ENCODE results near the gene TMEM8B. TPM values are rescaled to one million over a fixed set of nuclear protein-coding genes. Genes with fewer than 3 reads are reported as not detected.

Gene TMEM8B
- polyA plus RNA-seq, 1 of the 3 experiments (the other 2 are of a cell fraction): 5.8 TPM

DNA sequence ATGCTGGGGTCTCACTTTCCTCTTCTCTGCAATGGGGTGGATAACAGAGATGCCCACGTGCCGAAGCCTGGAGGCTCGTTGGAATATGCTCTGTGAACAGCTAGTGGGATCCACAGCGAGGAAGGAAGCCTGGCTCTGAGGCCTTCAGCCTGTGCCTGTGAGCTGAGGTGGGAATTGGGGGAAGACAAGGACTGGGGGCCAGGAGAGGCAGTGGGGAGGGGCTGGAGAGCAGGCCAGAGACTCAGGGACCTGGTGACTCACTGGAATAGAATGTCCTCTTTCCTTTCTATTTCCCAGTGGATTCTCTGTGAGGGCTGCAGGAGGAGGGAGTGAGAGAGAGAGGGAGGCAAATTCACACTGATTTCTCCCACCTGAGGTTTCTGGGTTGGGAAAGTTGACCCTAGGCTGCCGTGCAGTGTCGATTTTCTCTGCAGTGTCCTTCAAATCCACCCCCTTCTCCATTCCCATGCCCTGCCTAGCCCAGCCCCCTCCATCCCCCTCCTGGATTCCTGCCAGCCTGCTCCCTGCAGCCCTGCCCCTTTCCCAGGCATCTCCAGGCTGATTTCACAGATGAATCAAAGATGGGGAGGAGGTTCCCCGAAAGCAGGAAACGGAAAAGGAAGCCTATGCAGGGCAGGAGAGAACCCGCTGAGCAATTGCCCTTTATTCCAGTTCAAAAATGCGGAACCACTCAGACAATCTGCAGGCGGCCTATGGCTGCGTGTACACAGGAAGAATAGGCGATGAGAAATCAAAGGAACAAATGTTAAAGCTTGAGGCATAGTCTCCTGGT is 78.9 kb downstream of the TMEM8B start (continued):
- TF ChIP-seq USF2 (IDR thresholded peaks at IDR 0.05; ENCODE audit: borderline replicate concordance, low read depth, low read length) (no peak), GABPA (IDR thresholded peaks at IDR 0.05; ENCODE audit: low read depth) (peak; percentile 71), YY1 (IDR thresholded peaks at IDR 0.05; ENCODE audit: low read depth) (no peak), FOXJ3 (CRISPR knock-in tag; IDR thresholded peaks at IDR 0.05) (no peak)

- H3K27me3 ChIP-seq (ENCODE audit: insufficient read depth): no peaks in the 10 kb centered on the region
These were observed 79.6 kb downstream of the TMEM8B start for GRCh38 chr9:35908504-35909125.

GRCh38 chr9:35909274-35909673 is 80.2 kb downstream of the TMEM8B start, which contains the start of gene SPAAR:
TSS of gene SPAAR (plus strand) at chr9:35909490. CDS start at chr9:35910464, 974 bp downstream.
- Histone ChIP-seq H3K4me3 (ENCODE audit: low read depth in 2 of 2, low read length in 1 of 2) (no peak within 1 kb of the TSS), H3K4me2 (peak within 1 kb of the TSS; percentile 50; the same call in 1 of the 2 replicates), H3K4me1 (ENCODE audit: control insufficient read depth in 1 of 2, insufficient read depth in 2 of 2, low read depth in 1 of 2, low read length in 1 of 2) (peaks cover 38 to 46% of the 10 kb centered on the region in 2 experiments; a peak in 3 of 4 replicates), H3K27ac (ENCODE audit: low read depth in 2 of 2, low read length in 1 of 2) (peak within 1 kb of the TSS; percentile 89 to 98), H3K79me2 (ENCODE audit: insufficient read depth) (no peaks in the 10 kb centered on the region; the same call in 1 of the 2 replicates), H3K36me3 (replicated peaks in 1 of 2; ENCODE audit: control insufficient read depth in 1 of 2, insufficient read depth in 2 of 2, low read length in 1 of 2) (no peaks in the 10 kb centered on the region), H2AFZ (ENCODE audit: low read depth) (peak within 1 kb of the TSS; percentile 47; the same call in 1 of the 2 replicates), H3K9me3 (no peaks in the 10 kb centered on the region), H3K27me3 (ENCODE audit: insufficient read depth) (no peaks in the 10 kb centered on the region), H3K9ac (peak within 1 kb of the TSS; percentile 68; the same call in 1 of the 2 replicates), H4K20me1 (ENCODE audit: insufficient read depth) (no peaks in the 10 kb centered on the region), H3F3A (replicated peaks; ENCODE audit: insufficient read depth) (peaks cover 37% of the 10 kb centered on the region), H3K9me2 (no peaks in the 10 kb centered on the region)
- ChIA-PET CTCF (interaction anchor here (1.0 to 2.3 kb wide), 2 partner anchors 16 to 36 kb away, joined by 3 to 10 read pairs; no protein-coding TSS in a partner anchor), POLR2A (no interaction called here)
- no peak for DNase-seq
- 88% methylated on average over 9 of the region's 11 CpGs for WGBS (ENCODE audit: low lambda C conversion rate)
- TF ChIP-seq EP300 (IDR thresholded peaks at IDR 0.05; ENCODE audit: borderline replicate concordance in 1 of 2, low read depth in 1 of 2, low read length in 1 of 2): no peak
- TF ChIP-seq NRF1 (IDR thresholded peaks at IDR 0.05; ENCODE audit: low read depth, low read length): no peak
- no peak for TF ChIP-seq TCF12 (IDR thresholded peaks at IDR 0.05)
- TF ChIP-seq MXI1 (IDR thresholded peaks at IDR 0.05; ENCODE audit: low read depth, low read length): no peak
- TF ChIP-seq, protein P1, sequence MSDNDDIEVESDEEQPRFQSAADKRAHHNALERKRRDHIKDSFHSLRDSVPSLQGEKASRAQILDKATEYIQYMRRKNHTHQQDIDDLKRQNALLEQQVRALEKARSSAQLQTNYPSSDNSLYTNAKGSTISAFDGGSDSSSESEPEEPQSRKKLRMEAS (IDR thresholded peaks at IDR 0.05; ENCODE audit: low read depth): no peak
- no peak for TF ChIP-seq REST (IDR thresholded peaks at IDR 0.05; ENCODE audit: low read depth, low read length)
- no peak for TF ChIP-seq CTCF (IDR thresholded peaks at IDR 0.05)
- TF ChIP-seq SIN3A (IDR thresholded peaks at IDR 0.05; ENCODE audit: borderline replicate concordance, low read depth, low read length): no peak

More at GRCh38 chr9:35908504-35909125, 79.6 kb downstream of the TMEM8B start:
- Histone ChIP-seq H3K9ac (peak overlapping the region; percentile 68; the same call in 1 of the 2 replicates), H3K36me3 (replicated peaks in 1 of 2; ENCODE audit: control insufficient read depth in 1 of 2, insufficient read depth in 2 of 2, low read length in 1 of 2) (no peaks in the 10 kb centered on the region), H3K9me2 (no peaks in the 10 kb centered on the region), H2AFZ (ENCODE audit: low read depth) (peak overlapping the region; percentile 47; the same call in 1 of the 2 replicates), H3K4me1 (ENCODE audit: control insufficient read depth in 1 of 2, insufficient read depth in 2 of 2, low read depth in 1 of 2, low read length in 1 of 2) (peaks cover 38 to 46% of the 10 kb centered on the region in 2 experiments; a peak in 3 of 4 replicates), H3K4me3 (ENCODE audit: low read depth in 2 of 2, low read length in 1 of 2) (no peak overlapping the region), H4K20me1 (ENCODE audit: insufficient read depth) (no peaks in the 10 kb centered on the region), H3F3A (replicated peaks; ENCODE audit: insufficient read depth) (peaks cover 37% of the 10 kb centered on the region), H3K9me3 (no peaks in the 10 kb centered on the region), H3K79me2 (ENCODE audit: insufficient read depth) (no peaks in the 10 kb centered on the region; the same call in 1 of the 2 replicates), H3K4me2 (peak overlapping the region; percentile 50; the same call in 1 of the 2 replicates), H3K27ac (ENCODE audit: low read depth in 2 of 2, low read length in 1 of 2) (peak overlapping the region; percentile 89 to 98)
- WGBS (ENCODE audit: low lambda C conversion rate): 78% methylated on average over 8 of the region's 9 CpGs
- ChIA-PET POLR2A (no interaction called here), CTCF (interaction anchor here (1.0 to 2.3 kb wide), 4 partner anchors 11 to 115 kb away, joined by 3 to 10 read pairs (median 4); no protein-coding TSS in a partner anchor)
- DNase-seq: no peak
- TF ChIP-seq GABPA (IDR thresholded peaks at IDR 0.05; ENCODE audit: low read depth): peak; percentile 10; the same call in 1 of the 2 replicates
- TF ChIP-seq, protein P2, sequence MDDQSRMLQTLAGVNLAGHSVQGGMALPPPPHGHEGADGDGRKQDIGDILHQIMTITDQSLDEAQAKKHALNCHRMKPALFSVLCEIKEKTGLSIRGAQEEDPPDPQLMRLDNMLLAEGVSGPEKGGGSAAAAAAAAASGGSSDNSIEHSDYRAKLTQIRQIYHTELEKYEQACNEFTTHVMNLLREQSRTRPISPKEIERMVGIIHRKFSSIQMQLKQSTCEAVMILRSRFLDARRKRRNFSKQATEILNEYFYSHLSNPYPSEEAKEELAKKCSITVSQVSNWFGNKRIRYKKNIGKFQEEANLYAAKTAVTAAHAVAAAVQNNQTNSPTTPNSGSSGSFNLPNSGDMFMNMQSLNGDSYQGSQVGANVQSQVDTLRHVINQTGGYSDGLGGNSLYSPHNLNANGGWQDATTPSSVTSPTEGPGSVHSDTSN (IDR thresholded peaks at IDR 0.05): no peak

Measured in SK-N-SH (cell line).